Mucosa of rectum (tissue), 2 donors: ENCODE results near the gene MFSD6.

Experiments
- H3K27ac ChIP-seq, 2 donors: one replicate each; pipeline ENCODE4 v1.7.0; 2013; ENCODE audit warnings: inconsistent platforms in 2 of 2, low read depth in 2 of 2, low read length in 2 of 2
- H3K27me3 ChIP-seq, 2 donors: one replicate each; pipeline ENCODE4 v1.7.0; 2013; ENCODE audit warnings: low read length in 2 of 2; ENCODE audit not compliant: control insufficient read depth in 2 of 2, insufficient read depth in 2 of 2
- H3K36me3 ChIP-seq, 2 donors: one replicate each; pipeline ENCODE4 v1.7.0; 2013; ENCODE audit warnings: low read length in 2 of 2; ENCODE audit not compliant: control insufficient read depth in 2 of 2, insufficient read depth in 2 of 2
- H3K4me1 ChIP-seq, 2 donors: one replicate each; pipeline ENCODE4 v1.7.0; 2013; ENCODE audit warnings: low read length in 2 of 2, mild to moderate bottlenecking in 1 of 2; ENCODE audit not compliant: control insufficient read depth in 2 of 2, insufficient read depth in 2 of 2
- H3K4me3 ChIP-seq, 2 donors: one replicate each; pipeline ENCODE4 v1.7.0; 2013; ENCODE audit warnings: low read length in 2 of 2
- H3K9ac ChIP-seq, 2 donors: one replicate each; pipeline ENCODE4 v1.7.0; 2013; ENCODE audit warnings: low read length in 2 of 2, low read depth in 1 of 2, mild to moderate bottlenecking in 1 of 2
- H3K9me3 ChIP-seq, 2 donors: one replicate each; pipeline ENCODE4 v1.7.0; 2013; ENCODE audit warnings: low read length in 2 of 2; ENCODE audit not compliant: control insufficient read depth in 2 of 2
- donor health status: healthy.
- donor health status: Normal muscosa, but diverticular disease.

MFSD6 gene

GRCh38 chr2:190369635-190370034 is 38.5 kb upstream of the MFSD6 start:
- Histone ChIP-seq H3K9ac (no peak overlapping the region), H3K27ac (no peak overlapping the region), H3K27me3 (no peaks in the 10 kb centered on the region), H3K4me3 (no peak overlapping the region), H3K36me3 (peaks cover 25 to 44% of the 10 kb centered on the region in 2 donors), H3K4me1 (no peaks in the 10 kb centered on the region), H3K9me3 (no peaks in the 10 kb centered on the region)

DNA sequence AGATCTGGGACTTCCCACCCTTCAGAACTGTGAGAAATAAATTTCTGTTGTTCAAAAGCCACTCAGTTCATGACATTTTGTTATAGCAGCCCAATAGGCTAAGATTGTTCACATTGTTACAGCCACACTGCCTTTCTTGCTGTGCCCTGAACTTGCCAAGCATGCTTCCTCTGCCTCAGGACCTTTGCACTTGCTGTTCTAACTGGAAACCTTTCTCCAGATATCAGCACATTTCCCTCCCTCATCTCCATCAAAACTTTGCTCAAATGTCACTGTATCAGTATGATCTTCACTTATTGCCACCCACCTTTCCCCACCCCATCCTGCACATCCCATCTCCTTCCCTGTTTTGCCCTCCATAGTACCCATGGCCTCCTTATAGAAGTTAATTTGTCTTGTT is 32.1 kb upstream of the MFSD6 start:
- peaks cover 2 to 3% of the 10 kb centered on the region in 2 donors for H3K36me3 ChIP-seq
- no peak overlapping the region for H3K4me3 ChIP-seq
- no peaks in the 10 kb centered on the region for H3K27me3 ChIP-seq
- H3K27ac ChIP-seq: no peak overlapping the region
- no peak overlapping the region for H3K9ac ChIP-seq
- no peaks in the 10 kb centered on the region for H3K9me3 ChIP-seq
- no peaks in the 10 kb centered on the region for H3K4me1 ChIP-seq

- H3K36me3 ChIP-seq: no peaks in the 10 kb centered on the region
- no peaks in the 10 kb centered on the region for H3K9me3 ChIP-seq
- no peak overlapping the region for H3K27ac ChIP-seq
- H3K4me1 ChIP-seq: no peaks in the 10 kb centered on the region
- H3K4me3 ChIP-seq: no peak overlapping the region
- H3K9ac ChIP-seq: no peak overlapping the region
- no peaks in the 10 kb centered on the region for H3K27me3 ChIP-seq
Measured at GRCh38 chr2:190376591-190377245, 31.4 kb upstream of the MFSD6 start.

GRCh38 chr2:190378880-190379237 is 29.3 kb upstream of the MFSD6 start:
- H3K27me3 ChIP-seq: no peaks in the 10 kb centered on the region
- no peak overlapping the region for H3K9ac ChIP-seq
- no peaks in the 10 kb centered on the region for H3K36me3 ChIP-seq
- no peaks in the 10 kb centered on the region for H3K9me3 ChIP-seq
- no peak overlapping the region for H3K4me3 ChIP-seq
- no peak overlapping the region for H3K27ac ChIP-seq
- H3K4me1 ChIP-seq: peaks cover 0 to 2% of the 10 kb centered on the region in 2 donors

- H3K4me3 ChIP-seq: no peak overlapping the region
- H3K27me3 ChIP-seq: no peaks in the 10 kb centered on the region
- H3K27ac ChIP-seq: no peak overlapping the region
- peaks cover 0 to 2% of the 10 kb centered on the region in 2 donors for H3K4me1 ChIP-seq
- no peaks in the 10 kb centered on the region for H3K9me3 ChIP-seq
- H3K36me3 ChIP-seq: no peaks in the 10 kb centered on the region
- no peak overlapping the region for H3K9ac ChIP-seq
Measured at GRCh38 chr2:190379249-190379964, 28.7 kb upstream of the MFSD6 start.

- no peaks in the 10 kb centered on the region for H3K9me3 ChIP-seq
- H3K9ac ChIP-seq: no peak overlapping the region
- H3K36me3 ChIP-seq: no peaks in the 10 kb centered on the region
- no peak overlapping the region for H3K27ac ChIP-seq
- no peak overlapping the region for H3K4me3 ChIP-seq
- peaks cover 0 to 2% of the 10 kb centered on the region in 2 donors for H3K4me1 ChIP-seq
- H3K27me3 ChIP-seq: no peaks in the 10 kb centered on the region
Measured at GRCh38 chr2:190380962-190381412, 27.2 kb upstream of the MFSD6 start.

GRCh38 chr2:190382851-190383250 is 25.3 kb upstream of the MFSD6 start:
- no peaks in the 10 kb centered on the region for H3K27me3 ChIP-seq
- H3K9me3 ChIP-seq: no peaks in the 10 kb centered on the region
- H3K4me1 ChIP-seq: peaks cover 0 to 2% of the 10 kb centered on the region in 2 donors
- no peaks in the 10 kb centered on the region for H3K36me3 ChIP-seq
- no peak overlapping the region for H3K27ac ChIP-seq
- H3K4me3 ChIP-seq: no peak overlapping the region
- no peak overlapping the region for H3K9ac ChIP-seq

DNA sequence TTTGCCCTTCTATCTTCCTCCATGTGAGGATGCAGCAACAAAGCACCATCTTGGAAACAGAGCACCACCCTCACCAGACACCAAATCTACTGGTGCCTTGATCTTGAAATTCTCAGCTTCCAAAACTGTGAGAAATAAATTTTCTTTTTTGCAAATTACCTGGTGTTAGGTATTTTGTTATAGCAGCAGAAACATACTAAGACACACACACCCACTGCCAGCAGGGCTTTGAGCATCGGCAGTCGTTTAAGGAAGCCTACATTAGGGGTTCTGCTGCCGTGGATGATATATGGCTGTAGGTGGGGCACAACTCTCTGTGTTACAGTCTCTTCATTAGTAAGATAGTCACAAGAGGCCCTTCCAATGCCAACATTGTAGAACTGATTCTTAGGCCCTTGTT is 20.7 kb upstream of the MFSD6 start:
- no peak overlapping the region for H3K9ac ChIP-seq
- no peaks in the 10 kb centered on the region for H3K36me3 ChIP-seq
- H3K4me3 ChIP-seq: no peak overlapping the region
- no peaks in the 10 kb centered on the region for H3K9me3 ChIP-seq
- H3K4me1 ChIP-seq: peaks cover 0 to 2% of the 10 kb centered on the region in 2 donors
- H3K27me3 ChIP-seq: no peaks in the 10 kb centered on the region
- H3K27ac ChIP-seq: no peak overlapping the region

- Histone ChIP-seq H3K36me3 (no peaks in the 10 kb centered on the region), H3K9ac (no peak overlapping the region), H3K4me3 (no peak overlapping the region), H3K4me1 (no peaks in the 10 kb centered on the region), H3K27ac (no peak overlapping the region), H3K9me3 (no peaks in the 10 kb centered on the region), H3K27me3 (no peaks in the 10 kb centered on the region)
Measured at GRCh38 chr2:190396271-190396670, 11.9 kb upstream of the MFSD6 start.

DNA sequence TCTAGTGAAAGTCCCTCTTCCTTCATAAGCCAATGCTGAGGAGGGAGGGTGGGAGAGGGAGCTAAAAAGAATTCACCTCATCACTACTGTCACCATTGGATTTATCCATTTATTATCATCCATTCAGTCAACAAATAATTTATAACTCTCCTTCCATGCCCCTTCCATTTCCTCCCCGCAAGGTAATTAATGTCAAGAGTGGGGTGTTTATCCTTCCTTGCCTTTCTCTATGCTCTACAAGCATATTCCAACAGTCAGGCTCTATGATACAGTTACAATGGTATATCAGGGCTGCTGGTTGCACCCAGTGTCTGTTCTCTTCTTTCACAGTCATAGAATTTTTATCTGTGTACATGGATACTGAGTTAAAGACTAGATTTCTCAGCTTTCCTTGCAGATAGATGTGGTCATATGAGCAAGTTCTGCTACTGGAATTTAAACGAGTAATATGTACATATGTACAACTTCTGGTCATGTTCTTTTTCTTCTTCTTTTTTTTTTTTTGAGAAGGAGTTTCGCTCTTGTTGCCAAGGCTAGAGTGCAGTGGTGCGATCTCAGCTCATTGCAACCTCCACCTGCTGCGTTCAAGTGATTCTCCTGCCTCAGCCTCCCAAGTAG is 5.1 kb upstream of the MFSD6 start:
- no peak overlapping the region for H3K27ac ChIP-seq
- H3K36me3 ChIP-seq: no peaks in the 10 kb centered on the region
- H3K9me3 ChIP-seq: peaks cover 0 to 2% of the 10 kb centered on the region in 2 donors
- H3K27me3 ChIP-seq: no peaks in the 10 kb centered on the region
- no peak overlapping the region for H3K4me3 ChIP-seq
- no peak overlapping the region for H3K9ac ChIP-seq
- H3K4me1 ChIP-seq: peaks cover 0 to 11% of the 10 kb centered on the region in 2 donors
